ENCODE measurements around the gene GLI3. TPM values are rescaled to one million over a fixed set of nuclear protein-coding genes. Genes with fewer than 3 reads are reported as not detected.

The GLI3 gene
- total RNA-seq, 1 donor from 2014 or later = 126 TPM

GRCh38 chr7:41994036-41994745, 242.8 kb downstream of the GLI3 start:
- H3K36me3 Mint-ChIP-seq = peaks cover 4% of the 10 kb centered on the region
- peaks cover 82% of the 10 kb centered on the region for H3K4me1 Mint-ChIP-seq
- TF ChIP-seq CTCF (IDR thresholded peaks at IDR 0.05; ENCODE audit: unreplicated experiment) = no peak
- H3K27me3 Mint-ChIP-seq (ENCODE audit: low read depth) = no peaks in the 10 kb centered on the region
- H3K27ac Mint-ChIP-seq = peak overlapping the region; percentile 58
- H3K4me3 Mint-ChIP-seq = no peak overlapping the region
- no peak for DNase-seq (ENCODE audit: low spot score in 2 of 2, unreplicated experiment in 2 of 2)
- H3K9me3 Mint-ChIP-seq = no peaks in the 10 kb centered on the region

GRCh38 chr7:41992881-41993867, 243.8 kb downstream of the GLI3 start:
- no peaks in the 10 kb centered on the region for H3K27me3 Mint-ChIP-seq (ENCODE audit: low read depth)
- no peak for DNase-seq (ENCODE audit: low spot score in 2 of 2, unreplicated experiment in 2 of 2)
- H3K4me1 Mint-ChIP-seq = peaks cover 81% of the 10 kb centered on the region
- no peak for TF ChIP-seq CTCF (IDR thresholded peaks at IDR 0.05; ENCODE audit: unreplicated experiment)
- H3K4me3 Mint-ChIP-seq = no peak overlapping the region
- no peaks in the 10 kb centered on the region for H3K9me3 Mint-ChIP-seq
- no peaks in the 10 kb centered on the region for H3K36me3 Mint-ChIP-seq
- peak overlapping the region; percentile 77 for H3K27ac Mint-ChIP-seq

- Mint-ChIP-seq H3K9me3 (no peaks in the 10 kb centered on the region), H3K27ac (peak overlapping the region; percentile 7), H3K36me3 (peaks cover 9% of the 10 kb centered on the region), H3K27me3 (ENCODE audit: low read depth) (no peaks in the 10 kb centered on the region), H3K4me1 (peaks cover 33% of the 10 kb centered on the region), H3K4me3 (no peak overlapping the region)
- no peak for TF ChIP-seq CTCF (IDR thresholded peaks at IDR 0.05; ENCODE audit: unreplicated experiment)
- DNase-seq (ENCODE audit: low spot score in 2 of 2, unreplicated experiment in 2 of 2) = no peak
Measured at GRCh38 chr7:41984888-41985287, 252.1 kb downstream of the GLI3 start.

GRCh38 chr7:41981046-41982040, 255.7 kb downstream of the GLI3 start:
- Mint-ChIP-seq H3K4me1 (peaks cover 27% of the 10 kb centered on the region), H3K9me3 (no peaks in the 10 kb centered on the region), H3K36me3 (peaks cover 13% of the 10 kb centered on the region), H3K27ac (peak overlapping the region; percentile 18), H3K27me3 (ENCODE audit: low read depth) (no peaks in the 10 kb centered on the region), H3K4me3 (no peak overlapping the region)
- DNase-seq (ENCODE audit: low spot score in 2 of 2, unreplicated experiment in 2 of 2) = no peak
- TF ChIP-seq CTCF (IDR thresholded peaks at IDR 0.05; ENCODE audit: unreplicated experiment) = no peak

GRCh38 chr7:41979834-41980307, 257.1 kb downstream of the GLI3 start:
- no peak overlapping the region for H3K4me3 Mint-ChIP-seq
- peak; percentile 87 for TF ChIP-seq CTCF (IDR thresholded peaks at IDR 0.05; ENCODE audit: unreplicated experiment)
- H3K27me3 Mint-ChIP-seq (ENCODE audit: low read depth) = no peaks in the 10 kb centered on the region
- DNase-seq (ENCODE audit: low spot score in 2 of 2, unreplicated experiment in 2 of 2) = no peak
- H3K36me3 Mint-ChIP-seq = peaks cover 16% of the 10 kb centered on the region
- H3K4me1 Mint-ChIP-seq = peaks cover 23% of the 10 kb centered on the region
- no peaks in the 10 kb centered on the region for H3K9me3 Mint-ChIP-seq
- H3K27ac Mint-ChIP-seq = peak overlapping the region; percentile 70

All from mesothelial cell of epicardium (in vitro differentiated cells).